DND-41 (cell line): ENCODE measurements around the gene TWSG1.

Source experiments
- EZH2 ChIP-seq: IDR thresholded peaks from 3 replicates; pipeline ENCODE4 v1.6.1; 2012; ENCODE audit warnings: borderline replicate concordance, low read depth, mild to moderate bottlenecking, moderate library complexity, low read length, inconsistent platforms; ENCODE audit not compliant: severe bottlenecking
- TF ChIP-seq, protein P1 (sequence below): IDR thresholded peaks from 2 replicates; pipeline ENCODE4 v1.5.1; 2012; ENCODE audit warnings: borderline replicate concordance, low read length, moderate library complexity, mild to moderate bottlenecking; ENCODE audit not compliant: poor library complexity, severe bottlenecking; ENCODE audit errors: extremely low read depth

DNA sequence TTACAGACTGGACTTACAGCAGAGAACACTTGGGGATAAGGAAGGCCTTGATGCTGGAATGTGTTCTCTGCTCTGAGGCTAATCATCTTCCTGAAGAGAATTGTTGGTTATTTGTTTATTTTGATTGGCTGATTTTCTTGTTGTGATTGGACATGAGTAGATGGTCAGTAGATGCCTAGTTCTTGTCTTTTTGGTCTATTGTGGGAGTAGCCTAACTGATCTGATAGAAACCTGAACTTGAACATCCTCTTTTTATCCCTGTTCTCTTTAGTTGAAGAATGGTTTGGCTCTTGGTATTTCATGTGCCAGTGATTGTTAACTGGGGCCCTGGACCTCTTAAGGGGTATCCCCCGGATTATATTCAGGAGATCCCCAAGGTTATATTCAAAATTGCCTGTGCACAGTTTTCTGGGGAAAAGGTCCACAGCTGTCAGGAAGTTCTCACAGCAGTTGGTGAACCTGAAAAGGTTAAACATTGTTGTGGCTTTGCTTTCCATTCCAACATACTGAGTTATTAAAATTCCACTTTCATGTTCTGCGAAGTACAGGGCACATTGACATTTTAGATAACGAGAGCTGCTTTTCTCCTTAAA is 13.6 kb downstream of the TWSG1 start:
- TF ChIP-seq, protein P1, sequence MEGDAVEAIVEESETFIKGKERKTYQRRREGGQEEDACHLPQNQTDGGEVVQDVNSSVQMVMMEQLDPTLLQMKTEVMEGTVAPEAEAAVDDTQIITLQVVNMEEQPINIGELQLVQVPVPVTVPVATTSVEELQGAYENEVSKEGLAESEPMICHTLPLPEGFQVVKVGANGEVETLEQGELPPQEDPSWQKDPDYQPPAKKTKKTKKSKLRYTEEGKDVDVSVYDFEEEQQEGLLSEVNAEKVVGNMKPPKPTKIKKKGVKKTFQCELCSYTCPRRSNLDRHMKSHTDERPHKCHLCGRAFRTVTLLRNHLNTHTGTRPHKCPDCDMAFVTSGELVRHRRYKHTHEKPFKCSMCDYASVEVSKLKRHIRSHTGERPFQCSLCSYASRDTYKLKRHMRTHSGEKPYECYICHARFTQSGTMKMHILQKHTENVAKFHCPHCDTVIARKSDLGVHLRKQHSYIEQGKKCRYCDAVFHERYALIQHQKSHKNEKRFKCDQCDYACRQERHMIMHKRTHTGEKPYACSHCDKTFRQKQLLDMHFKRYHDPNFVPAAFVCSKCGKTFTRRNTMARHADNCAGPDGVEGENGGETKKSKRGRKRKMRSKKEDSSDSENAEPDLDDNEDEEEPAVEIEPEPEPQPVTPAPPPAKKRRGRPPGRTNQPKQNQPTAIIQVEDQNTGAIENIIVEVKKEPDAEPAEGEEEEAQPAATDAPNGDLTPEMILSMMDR = no peak
- no peak for TF ChIP-seq EZH2
